ENCODE measurements around the gene RPS6KA2.

The RPS6KA2 gene

GRCh38 chr6:166667796-166668610 is 41.0 kb upstream of the RPS6KA2 start:
- no peak for TF ChIP-seq EZH2 (IDR thresholded peaks at IDR 0.05; ENCODE audit: borderline replicate concordance, low read depth, low read length, severe bottlenecking)
- no peak for TF ChIP-seq CTCF (IDR thresholded peaks at IDR 0.05; ENCODE audit: borderline replicate concordance, extremely low read depth, low read length, poor library complexity, severe bottlenecking)
- no peaks in the 10 kb centered on the region for H3K36me3 ChIP-seq (ENCODE audit: insufficient read depth, low read length)
- no peaks in the 10 kb centered on the region for H3K4me1 ChIP-seq (ENCODE audit: insufficient read depth, low read length)
- H3K9ac ChIP-seq (ENCODE audit: low read depth, low read length) = no peak overlapping the region
- no peaks in the 10 kb centered on the region for H4K20me1 ChIP-seq (ENCODE audit: insufficient read depth, low read length)
- no peaks in the 10 kb centered on the region for H3K9me3 ChIP-seq (ENCODE audit: insufficient read depth, low read length, severe bottlenecking)
- H3K27ac ChIP-seq (ENCODE audit: low read length) = no peak overlapping the region
- no peak overlapping the region for H2AFZ ChIP-seq (ENCODE audit: low read depth, low read length)
- no peak overlapping the region for H3K4me2 ChIP-seq (ENCODE audit: insufficient read depth, low read length)
- H3K27me3 ChIP-seq (ENCODE audit: insufficient read depth, low read length, poor library complexity) = peaks cover 20% of the 10 kb centered on the region
- H3K79me2 ChIP-seq (ENCODE audit: insufficient read depth, low read length) = no peaks in the 10 kb centered on the region
- ATAC-seq (ENCODE audit: insufficient read depth, low read depth) (no peak), DNase-seq (no peak)
- no peak overlapping the region for H3K4me3 ChIP-seq (ENCODE audit: low read depth in 1 of 2, low read length in 2 of 2)

GRCh38 chr6:166664135-166664534 is 37.1 kb upstream of the RPS6KA2 start:
- Histone ChIP-seq H3K36me3 (ENCODE audit: insufficient read depth, low read length) (no peaks in the 10 kb centered on the region), H3K9ac (ENCODE audit: low read depth, low read length) (no peak overlapping the region), H4K20me1 (ENCODE audit: insufficient read depth, low read length) (no peaks in the 10 kb centered on the region), H3K9me3 (ENCODE audit: insufficient read depth, low read length, severe bottlenecking) (no peaks in the 10 kb centered on the region), H3K79me2 (ENCODE audit: insufficient read depth, low read length) (no peaks in the 10 kb centered on the region), H3K4me1 (ENCODE audit: insufficient read depth, low read length) (no peaks in the 10 kb centered on the region), H3K27me3 (ENCODE audit: insufficient read depth, low read length, poor library complexity) (peaks cover 23% of the 10 kb centered on the region), H3K27ac (ENCODE audit: low read length) (no peak overlapping the region), H2AFZ (ENCODE audit: low read depth, low read length) (no peak overlapping the region), H3K4me2 (ENCODE audit: insufficient read depth, low read length) (no peak overlapping the region), H3K4me3 (ENCODE audit: low read depth in 1 of 2, low read length in 2 of 2) (no peak overlapping the region)
- DNase-seq (no peak), ATAC-seq (ENCODE audit: insufficient read depth, low read depth) (no peak)
- no peak for TF ChIP-seq CTCF (IDR thresholded peaks at IDR 0.05; ENCODE audit: borderline replicate concordance, extremely low read depth, low read length, poor library complexity, severe bottlenecking)
- TF ChIP-seq EZH2 (IDR thresholded peaks at IDR 0.05; ENCODE audit: borderline replicate concordance, low read depth, low read length, severe bottlenecking) = no peak

- no peak for DNase-seq
- H3K9ac ChIP-seq (ENCODE audit: low read depth, low read length) = no peak overlapping the region
- no peaks in the 10 kb centered on the region for H3K4me1 ChIP-seq (ENCODE audit: insufficient read depth, low read length)
- H3K27ac ChIP-seq (ENCODE audit: low read length) = no peak overlapping the region
- peaks cover 23% of the 10 kb centered on the region for H3K27me3 ChIP-seq (ENCODE audit: insufficient read depth, low read length, poor library complexity)
- H3K36me3 ChIP-seq (ENCODE audit: insufficient read depth, low read length) = no peaks in the 10 kb centered on the region
- no peaks in the 10 kb centered on the region for H4K20me1 ChIP-seq (ENCODE audit: insufficient read depth, low read length)
- no peak for TF ChIP-seq EZH2 (IDR thresholded peaks at IDR 0.05; ENCODE audit: borderline replicate concordance, low read depth, low read length, severe bottlenecking)
- TF ChIP-seq CTCF (IDR thresholded peaks at IDR 0.05; ENCODE audit: borderline replicate concordance, extremely low read depth, low read length, poor library complexity, severe bottlenecking) = no peak
- no peak for ATAC-seq (ENCODE audit: insufficient read depth, low read depth)
- no peak overlapping the region for H2AFZ ChIP-seq (ENCODE audit: low read depth, low read length)
- no peaks in the 10 kb centered on the region for H3K9me3 ChIP-seq (ENCODE audit: insufficient read depth, low read length, severe bottlenecking)
- H3K4me2 ChIP-seq (ENCODE audit: insufficient read depth, low read length) = no peak overlapping the region
- H3K4me3 ChIP-seq (ENCODE audit: low read depth in 1 of 2, low read length in 2 of 2) = no peak overlapping the region
- no peaks in the 10 kb centered on the region for H3K79me2 ChIP-seq (ENCODE audit: insufficient read depth, low read length)
Measured at GRCh38 chr6:166663568-166663967, 36.5 kb upstream of the RPS6KA2 start.
